Effector memory CD8-positive, alpha-beta T cell (primary cell): Measurements from ENCODE around the gene PRH2.

Experiments used
- ATAC-seq: fragments of 150-1000 bp; cut with Tn5 transposase; replicated peaks from 2 replicates; pipeline ENCODE4 v1.10.0; 2021; ENCODE audit warnings: mild to moderate bottlenecking, moderate library complexity
- DNase-seq, 3 experiments: peaks; one replicate each; pipeline ENCODE4 v3.0.0; 2021
- H3K27ac Mint-ChIP-seq, 2 donors: one replicate each; pipeline ENCODE4 v1.8.0; 2022; ENCODE audit warnings: mild to moderate bottlenecking in 2 of 2, mixed read lengths in 2 of 2, moderate library complexity in 2 of 2
- H3K27me3 Mint-ChIP-seq, 2 donors: one replicate each; pipeline ENCODE4 v1.8.0; 2022; ENCODE audit warnings: mixed read lengths in 2 of 2
- H3K36me3 Mint-ChIP-seq: one replicate; pipeline ENCODE4 v1.8.0; 2022; ENCODE audit warnings: mild to moderate bottlenecking, moderate library complexity, mixed read lengths; ENCODE audit not compliant: insufficient read depth
- H3K4me1 Mint-ChIP-seq, 2 donors: one replicate each; pipeline ENCODE4 v1.8.0; 2022; ENCODE audit warnings: low read depth in 2 of 2, mixed read lengths in 2 of 2
- H3K4me3 Mint-ChIP-seq, 2 donors: one replicate each; pipeline ENCODE4 v1.8.0; 2022; ENCODE audit warnings: mild to moderate bottlenecking in 2 of 2, mixed read lengths in 2 of 2, moderate library complexity in 2 of 2
- H3K9me3 Mint-ChIP-seq, 2 donors: one replicate each; pipeline ENCODE4 v1.8.0; 2022; ENCODE audit warnings: mixed read lengths in 2 of 2

The PRH2 gene

DNA sequence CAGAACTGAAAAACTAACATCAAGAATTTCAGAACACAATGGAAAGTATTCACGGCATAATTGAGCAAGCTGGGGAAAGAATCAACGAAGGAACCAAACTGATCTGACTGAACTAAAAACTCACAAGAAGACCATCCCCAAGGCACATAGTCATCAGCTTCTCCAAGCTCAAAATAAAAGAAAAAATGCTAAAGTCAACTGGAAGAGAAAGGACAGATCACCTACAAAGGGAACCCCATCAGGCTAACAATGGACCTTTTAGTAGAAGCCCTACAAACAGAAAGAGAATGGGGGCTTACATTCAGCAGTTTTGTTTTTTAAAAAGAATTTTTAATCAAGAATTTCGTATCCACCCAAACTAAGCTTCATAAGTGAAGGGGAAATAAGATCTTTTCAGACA, 45.9 kb downstream of the PRH2 start:
- Mint-ChIP-seq H3K4me3 (no peak overlapping the region), H3K27ac (no peak overlapping the region), H3K4me1 (peaks cover 15 to 18% of the 10 kb centered on the region in 2 donors), H3K9me3 (no peaks in the 10 kb centered on the region), H3K27me3 (peaks cover 16 to 47% of the 10 kb centered on the region in 2 donors), H3K36me3 (no peaks in the 10 kb centered on the region)
- ATAC-seq, result no peak
- no peak for DNase-seq

DNA sequence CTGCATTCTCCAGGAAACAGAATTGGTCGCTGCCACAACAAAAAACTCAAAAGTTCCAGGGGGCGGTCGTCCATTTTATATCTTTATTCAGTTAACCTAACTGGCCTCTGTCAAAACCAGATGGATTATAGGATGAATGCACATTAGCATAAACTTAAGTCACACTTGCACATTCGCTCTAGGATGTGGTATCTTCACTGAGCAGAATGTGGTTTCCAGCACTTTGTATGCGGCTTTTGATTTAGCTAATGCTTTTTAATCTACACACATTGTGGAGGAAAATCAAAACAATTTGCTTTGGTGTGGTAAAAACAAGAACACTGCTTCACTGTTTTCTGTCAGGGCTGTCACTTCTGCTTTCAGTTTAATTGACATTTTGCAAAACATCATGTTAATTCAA, 53.2 kb downstream of the PRH2 start:
- H3K4me1 Mint-ChIP-seq, result peaks cover 21 to 27% of the 10 kb centered on the region in 2 donors
- peak; percentile 95 for ATAC-seq
- H3K9me3 Mint-ChIP-seq, result no peaks in the 10 kb centered on the region
- no peak overlapping the region for H3K27ac Mint-ChIP-seq
- H3K27me3 Mint-ChIP-seq, result peaks cover 27 to 42% of the 10 kb centered on the region in 2 donors
- peak overlapping the region in 1 of 2 donors; percentile 36 for H3K4me3 Mint-ChIP-seq
- DNase-seq, result peak; percentile 41 to 55 (median 42)
- no peaks in the 10 kb centered on the region for H3K36me3 Mint-ChIP-seq
